GM19395 (cell line): ENCODE data around the gene SUSD6.

Experiments
- ATAC-seq: cut with Tn5 transposase; IDR thresholded peaks from one replicate; pipeline ENCODE4 v1.9.1; 2021; ENCODE audit warnings: mild to moderate bottlenecking, moderate library complexity; ENCODE audit not compliant: unreplicated experiment

The SUSD6 gene

DNA sequence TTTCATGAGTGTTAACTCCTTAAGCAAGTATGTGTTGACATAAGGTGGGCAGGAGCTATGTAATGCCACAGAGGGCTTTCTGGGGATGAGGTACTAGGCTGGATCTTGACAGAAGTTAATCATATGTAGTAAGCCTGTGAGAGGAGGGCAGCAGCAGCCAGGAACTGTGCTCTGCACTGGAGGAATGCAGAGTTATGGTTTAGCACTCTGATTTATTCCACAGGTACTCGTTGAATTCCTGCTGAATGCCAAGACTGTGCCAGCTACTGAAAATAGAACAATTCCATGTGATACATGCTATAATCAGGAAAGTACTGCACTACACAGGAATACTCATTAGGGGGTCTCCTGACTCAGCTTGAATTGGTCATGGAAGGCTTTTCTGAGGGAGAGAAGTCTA, 58.7 kb downstream of the SUSD6 start:
- ATAC-seq = no peak

DNA sequence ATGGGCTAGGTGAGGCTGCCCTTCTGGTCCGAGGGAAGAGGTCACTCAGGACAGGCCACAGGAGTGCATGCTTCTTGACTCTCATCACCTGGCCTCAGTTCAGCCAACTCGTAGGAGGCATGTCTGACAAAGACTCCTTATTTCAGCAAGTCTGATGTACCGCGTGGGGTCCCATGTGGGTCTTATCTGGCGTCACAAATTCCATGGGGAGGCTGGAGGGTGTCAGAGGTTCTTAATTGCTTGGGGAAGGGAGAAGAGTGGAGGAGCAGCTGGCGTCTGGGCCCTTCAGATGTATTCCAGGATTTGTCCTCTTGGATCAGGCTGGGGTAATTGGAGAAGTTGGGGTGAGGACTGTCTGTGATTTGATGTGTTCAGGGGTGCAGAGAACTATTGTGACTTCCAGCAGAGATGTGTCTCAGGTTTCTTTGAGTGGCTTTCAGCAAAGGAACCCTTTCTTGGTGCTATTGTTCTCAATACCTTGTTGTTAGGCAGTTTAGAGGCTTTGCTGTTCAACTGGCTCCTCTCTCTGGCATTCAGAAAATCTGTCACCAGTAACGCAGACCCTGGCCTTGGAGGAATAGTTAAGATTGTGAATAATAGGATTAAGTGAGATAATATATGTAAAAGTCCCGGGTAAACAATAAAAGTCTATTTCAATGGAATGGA, 60.1 kb downstream of the SUSD6 start:
- ATAC-seq = no peak

DNA sequence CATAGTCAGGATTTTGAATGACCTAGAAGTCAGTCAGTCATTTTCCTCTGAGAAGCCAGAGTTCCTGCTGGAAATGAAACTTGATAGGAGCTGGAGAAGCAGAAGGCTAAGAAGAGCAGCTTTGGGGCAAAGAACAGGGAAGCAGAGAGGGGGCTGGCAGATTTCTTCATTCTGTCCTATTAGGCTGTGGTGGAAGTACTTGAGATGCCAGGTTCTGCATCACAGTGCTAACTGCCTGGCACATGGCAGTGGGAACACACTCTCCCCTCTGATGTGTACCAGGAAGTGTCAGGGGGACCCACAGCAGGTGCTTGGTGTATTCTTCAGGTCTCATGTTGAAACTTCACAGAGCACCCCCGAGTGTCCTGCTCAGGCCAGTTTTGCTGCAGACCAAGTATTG, 61.0 kb downstream of the SUSD6 start:
- no peak for ATAC-seq

DNA sequence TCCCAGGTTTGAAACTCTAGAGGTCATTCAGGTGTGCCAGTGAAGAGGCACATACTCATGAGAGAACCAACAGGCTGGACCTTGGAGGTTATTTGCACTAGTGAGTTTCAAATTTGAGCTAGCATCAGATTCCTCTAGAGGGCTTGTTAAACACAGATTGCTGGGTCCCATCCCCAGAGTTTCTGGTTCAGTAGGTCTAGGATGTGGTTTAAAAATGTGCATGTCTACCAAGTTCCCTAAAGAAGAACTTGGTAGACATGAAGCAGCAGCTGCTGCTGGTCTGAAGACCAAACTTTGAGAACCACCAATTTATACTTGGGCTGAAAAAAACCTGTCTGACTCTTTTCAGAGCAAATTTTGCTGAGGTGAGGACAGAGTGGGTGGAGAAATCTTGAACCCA, 61.7 kb downstream of the SUSD6 start:
- ATAC-seq = peak; percentile 40

DNA sequence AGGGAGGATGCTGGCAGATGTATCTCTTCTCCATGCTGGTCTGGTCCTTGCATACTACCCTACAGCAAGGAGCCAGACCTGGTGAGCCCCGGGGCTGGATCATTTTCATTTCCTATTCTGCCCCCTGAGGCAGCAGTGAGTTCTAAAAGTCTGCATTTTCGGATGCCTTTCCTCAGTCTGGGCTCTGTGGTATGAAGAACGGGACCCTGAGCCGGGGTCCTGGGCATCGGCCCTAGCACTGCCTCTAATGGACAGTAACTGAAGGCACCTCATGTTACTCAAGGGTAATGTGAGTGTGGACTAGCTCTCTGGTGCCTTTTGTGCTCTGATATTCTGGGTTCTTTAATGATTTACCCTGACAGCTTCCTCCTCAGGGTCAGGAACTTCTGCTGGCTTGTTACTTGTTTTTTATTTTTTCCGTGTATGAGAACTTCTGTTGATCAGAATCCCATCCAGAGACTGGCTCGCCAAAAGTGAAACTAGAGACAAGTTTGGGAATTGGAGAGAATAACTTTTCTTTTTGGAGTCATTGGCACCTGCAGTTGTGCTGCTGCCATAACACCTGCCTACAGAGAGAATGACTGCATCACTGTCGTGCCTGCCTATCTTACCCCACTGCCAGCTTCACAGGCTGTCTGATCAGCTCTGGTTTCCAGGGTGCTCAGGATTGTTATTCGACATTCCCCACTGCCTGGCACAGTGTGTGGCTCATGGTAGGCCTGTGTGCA, 62.3 kb downstream of the SUSD6 start:
- ATAC-seq = peak; percentile 31

DNA sequence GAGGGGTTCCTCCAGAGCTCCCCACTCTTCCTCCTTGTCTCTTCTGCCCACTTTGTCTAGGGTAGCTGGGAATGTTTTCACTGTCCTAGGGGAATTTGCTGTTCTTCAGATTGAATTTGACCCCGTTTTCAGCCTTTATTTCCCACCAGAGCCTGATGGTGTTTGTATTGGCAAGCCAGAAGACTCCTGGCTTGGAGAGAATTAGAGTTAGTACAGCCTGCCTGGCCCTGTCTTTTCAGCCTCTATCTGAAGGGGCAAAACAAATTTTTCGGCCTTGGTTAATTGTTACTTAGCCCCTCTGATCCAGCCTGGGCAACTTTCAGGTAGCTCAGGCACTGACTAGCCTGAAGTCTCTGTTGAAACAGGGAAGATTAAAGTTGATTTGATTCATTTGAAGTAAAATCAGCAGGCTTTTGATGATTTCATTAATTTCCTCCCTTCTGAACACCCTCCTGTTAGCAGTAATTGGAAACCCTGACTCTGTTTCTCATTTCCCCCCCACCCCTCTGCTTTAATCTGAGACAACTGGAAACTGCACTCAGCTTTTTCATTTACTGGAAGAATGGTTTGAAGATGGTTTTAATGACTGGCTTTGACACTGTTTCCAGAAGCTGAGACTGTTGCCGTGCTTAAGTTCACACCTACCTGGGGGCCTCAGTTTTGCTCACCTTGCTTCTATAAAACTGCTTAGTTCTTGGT, 63.3 kb downstream of the SUSD6 start:
- ATAC-seq = no peak

DNA sequence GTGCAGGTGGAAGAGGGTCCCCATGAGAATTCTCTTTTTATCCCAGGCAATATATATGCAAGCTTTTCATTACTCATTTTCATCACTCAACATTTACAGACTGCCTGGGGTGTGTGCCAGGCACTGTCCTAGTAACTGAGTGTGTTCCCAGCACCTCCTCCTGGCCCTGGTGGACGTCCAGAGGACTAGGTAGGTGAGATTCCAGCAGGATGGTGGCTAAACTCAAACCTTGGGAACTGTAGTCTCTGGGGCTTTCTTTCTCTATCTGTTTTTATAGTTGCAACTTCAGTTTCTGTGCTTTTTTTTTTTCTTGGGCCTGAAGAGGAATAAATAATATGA, 63.8 kb downstream of the SUSD6 start:
- ATAC-seq = no peak

DNA sequence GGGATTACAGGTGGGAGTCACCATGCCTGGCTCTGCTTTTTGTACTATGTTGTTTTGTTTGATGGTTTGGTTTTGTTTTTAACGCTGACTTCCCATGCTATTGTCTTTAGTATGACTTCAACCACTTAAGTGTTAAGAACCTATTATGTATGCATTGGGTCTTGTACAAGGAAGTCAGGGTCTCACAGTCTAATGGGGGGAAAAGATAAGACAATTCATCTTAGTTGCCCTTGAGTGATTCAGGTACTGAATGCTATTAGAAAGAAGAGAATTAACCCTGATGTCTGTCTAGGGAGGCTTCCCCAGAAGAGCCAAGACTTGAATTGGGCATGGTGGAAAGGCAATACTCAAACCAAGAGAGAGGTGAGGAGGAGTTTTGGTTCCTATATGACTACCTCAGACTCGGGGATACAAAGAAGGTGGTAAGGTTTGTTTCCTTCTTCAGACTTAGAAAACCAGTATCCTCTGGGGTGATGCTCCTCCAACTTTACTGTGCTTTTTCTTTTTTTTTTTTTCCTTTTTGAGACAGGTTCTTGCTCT, 64.6 kb downstream of the SUSD6 start:
- ATAC-seq = peak; percentile 91

DNA sequence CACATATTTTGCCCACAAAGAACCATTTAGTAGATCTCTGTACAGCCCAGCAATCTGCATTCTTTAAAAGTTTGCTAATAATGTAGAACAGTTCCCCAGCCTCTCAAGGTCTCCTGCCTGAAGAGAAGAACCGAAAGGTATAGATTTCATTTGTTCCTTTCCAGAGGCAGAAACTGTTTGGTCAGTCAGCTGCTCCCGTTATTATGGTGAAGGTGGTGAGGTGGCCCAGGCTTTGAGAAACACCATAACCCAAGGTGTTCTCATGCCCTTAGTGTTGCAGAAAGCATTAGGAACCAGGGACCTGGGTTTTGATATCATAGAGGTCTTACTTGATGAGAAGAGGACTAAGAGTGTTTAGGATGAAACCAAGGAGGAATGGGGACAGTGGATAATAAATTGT, 65.3 kb downstream of the SUSD6 start:
- ATAC-seq = no peak

DNA sequence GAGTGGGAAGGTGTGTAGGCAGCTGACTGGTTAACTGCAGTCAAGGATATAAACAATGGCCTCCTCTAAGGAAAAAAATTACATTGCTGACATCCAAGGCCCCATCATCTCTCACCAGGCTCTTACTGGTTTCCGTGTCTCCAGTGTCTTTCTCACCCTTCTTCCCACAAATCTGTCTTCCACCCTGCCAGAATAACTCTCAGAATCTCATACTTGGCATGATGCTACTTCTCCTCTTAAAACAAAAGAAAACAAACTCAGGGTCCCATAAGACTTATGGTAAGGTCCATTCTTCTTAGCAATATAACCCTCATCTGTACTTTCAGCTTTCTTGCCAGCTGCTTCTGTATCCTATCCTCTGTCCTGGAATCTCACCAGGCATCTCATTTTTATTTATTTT, 68.9 kb downstream of the SUSD6 start:
- ATAC-seq = no peak

DNA sequence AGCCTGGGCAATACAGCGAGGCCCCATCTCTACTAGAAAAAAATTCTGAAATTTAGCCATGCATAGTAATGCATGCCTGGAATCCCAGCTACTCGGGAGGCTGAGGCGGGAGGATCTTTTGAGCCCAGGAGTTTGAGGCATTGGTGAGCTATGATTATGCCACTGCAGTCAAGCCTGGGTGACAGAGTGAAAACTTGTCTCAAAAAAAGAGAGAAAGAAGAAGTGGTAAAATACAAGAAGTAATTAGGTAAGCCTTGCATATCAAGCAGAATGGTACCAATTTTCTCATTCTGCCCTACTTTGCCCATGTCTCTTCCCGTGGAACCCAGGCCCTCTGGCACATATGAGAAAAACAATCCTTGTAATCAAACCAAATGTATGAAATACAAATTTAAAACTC, 70.7 kb downstream of the SUSD6 start:
- no peak for ATAC-seq

DNA sequence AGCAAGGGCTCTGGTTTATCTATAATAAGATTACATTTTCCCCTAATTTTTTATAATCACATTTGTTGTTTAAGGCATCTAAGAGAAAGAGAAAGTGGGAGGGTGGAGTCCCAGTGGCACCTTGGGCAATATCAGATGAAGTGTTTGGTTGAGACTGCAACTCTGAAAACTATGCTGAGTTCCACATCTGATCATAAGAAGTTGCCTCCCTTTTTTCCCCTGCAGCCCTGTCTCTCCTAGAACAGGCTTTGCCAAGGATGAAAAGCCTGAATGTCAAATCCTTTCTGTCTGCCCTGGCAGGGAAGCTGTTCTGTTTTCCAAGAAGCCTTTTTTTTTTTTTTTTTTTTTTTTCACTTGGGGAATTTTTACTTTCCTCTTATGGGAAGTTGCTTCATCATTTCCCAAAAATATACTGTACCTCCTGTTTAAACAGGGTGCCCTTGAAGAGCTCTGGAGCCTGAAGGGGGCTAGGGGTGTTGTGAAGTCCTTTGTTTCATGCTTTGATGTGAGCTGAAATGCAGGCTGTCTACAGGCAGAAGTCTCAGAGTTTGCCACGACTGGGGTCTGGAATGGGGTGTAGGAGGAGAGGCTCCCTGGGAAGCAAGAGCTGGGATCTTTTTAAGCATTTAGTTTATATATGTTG, 71.3 kb downstream of the SUSD6 start:
- ATAC-seq = no peak

DNA sequence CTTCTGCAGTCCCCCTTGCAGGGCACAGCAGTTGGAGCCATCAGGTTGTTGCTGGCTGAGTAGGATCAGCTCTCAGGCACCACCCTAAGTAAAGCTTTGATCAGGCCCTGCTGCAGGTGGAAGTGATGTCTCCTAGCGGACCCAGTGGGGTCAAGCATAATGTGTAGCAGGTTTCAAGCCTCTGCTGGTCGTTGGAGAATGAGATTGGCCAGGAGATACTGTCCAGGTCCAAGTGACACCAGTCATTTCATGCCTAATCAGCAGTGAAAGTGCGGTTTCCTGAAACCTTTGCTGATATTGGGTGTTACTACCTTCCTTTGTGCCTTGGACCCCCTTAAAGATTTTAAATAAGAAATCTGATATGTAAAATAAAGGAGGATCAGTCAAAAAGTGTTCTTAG, 72.6 kb downstream of the SUSD6 start:
- ATAC-seq = peak; percentile 70

DNA sequence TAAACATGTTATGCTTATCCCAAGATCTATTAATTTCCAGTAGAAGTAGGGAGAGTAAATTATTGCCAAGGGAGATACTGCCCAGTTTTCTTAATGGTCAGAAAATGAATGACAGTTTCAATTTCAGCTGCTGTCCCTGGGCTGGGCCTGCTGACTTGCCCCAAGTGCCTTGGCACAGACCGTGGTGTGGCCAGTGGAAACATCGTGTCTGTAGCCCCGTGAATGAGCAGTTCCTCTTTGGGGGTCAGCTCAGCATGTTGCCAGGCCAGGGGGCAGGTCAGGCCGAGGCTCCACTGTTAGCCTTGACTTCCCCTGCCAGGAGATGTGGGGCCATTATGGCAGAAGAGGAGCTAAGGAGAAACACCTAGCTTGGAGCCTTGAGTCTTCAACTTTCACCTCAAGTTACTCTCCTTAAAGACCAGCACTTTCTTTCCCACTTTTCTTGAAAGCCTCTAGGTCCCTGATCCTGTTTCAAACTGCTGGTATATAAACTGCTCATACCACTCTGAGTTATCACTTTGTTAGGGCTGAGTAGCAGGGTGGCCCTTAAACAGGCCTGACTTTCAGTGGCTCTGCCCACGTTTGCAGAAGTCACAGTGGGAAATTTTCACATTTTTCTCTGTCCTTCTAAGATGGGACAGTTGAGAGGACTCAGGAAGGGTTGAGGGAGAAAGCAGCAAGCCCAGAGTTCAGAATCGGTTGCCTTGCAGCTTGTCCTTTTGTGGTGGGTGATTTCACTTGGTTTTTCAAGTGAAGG, 73.2 kb downstream of the SUSD6 start:
- ATAC-seq = no peak

DNA sequence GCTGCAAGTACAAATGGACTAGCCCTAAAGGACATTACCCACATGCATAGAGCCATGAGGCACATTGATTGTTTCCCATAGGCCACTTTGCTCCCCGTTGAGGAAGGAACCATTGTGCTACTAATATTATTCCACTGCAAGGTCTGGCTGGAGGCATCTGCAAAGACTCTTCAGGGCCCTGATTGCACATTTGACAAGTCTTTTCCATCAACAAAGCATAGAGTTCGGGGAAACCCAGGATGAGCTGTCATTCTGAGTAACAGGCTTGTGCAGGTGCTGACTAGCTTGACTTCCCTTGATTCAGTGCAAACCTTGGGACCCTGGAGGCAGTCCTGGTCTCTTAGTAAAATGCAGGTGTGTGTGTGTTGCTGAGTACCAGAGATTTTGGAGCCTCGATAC, 73.8 kb downstream of the SUSD6 start:
- no peak for ATAC-seq

DNA sequence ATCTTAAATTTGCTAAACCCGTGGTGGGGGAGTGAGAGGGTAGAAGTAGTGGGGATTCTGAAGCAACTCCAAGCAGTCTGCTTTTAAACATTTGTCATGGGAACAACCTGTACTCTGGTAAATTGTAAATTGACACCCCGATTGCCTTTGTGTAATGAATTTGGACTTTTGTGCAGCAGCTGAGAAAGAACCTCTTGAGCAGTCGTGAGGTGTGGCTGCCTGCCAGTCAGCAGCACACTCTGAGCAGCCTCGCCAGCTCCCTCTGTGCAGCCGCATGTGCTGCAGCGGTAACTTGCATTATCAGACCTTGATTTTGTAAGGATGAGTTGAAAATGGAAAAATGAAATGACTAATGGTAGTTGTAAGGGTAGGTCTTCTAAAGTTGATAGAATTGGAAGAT, 74.3 kb downstream of the SUSD6 start:
- no peak for ATAC-seq

DNA sequence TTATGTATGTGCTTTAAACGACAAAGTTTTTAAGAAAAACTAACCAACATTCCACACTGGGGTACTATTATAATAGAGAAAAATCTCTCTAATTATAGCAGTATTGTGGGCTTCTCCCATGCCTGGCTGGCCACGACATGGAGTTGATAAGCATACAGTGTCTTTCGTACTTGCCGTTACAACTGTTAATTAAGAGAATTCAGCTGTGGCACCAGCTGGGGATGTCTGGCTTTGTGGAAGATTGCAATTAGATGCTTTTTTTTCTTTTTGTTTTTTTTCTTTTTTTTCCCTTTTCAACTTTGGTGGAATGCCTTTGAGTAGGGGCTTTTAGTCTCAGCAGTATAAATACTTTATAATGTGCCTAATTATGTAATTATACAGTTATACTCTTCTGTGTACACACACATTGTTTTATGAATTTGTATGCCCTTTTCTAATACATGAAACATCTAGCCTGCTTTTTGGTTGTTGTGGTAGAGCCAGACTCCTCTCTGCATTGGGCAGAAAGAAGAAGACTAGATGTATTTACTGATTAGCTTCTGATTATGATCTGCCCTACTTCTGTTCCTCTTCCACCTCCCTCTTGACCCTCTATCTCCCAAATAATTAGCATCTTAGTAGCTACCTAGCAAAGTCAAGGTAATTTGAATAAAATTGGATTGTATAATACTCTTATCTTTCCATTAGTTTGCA, 76.4 kb downstream of the SUSD6 start:
- no peak for ATAC-seq

DNA sequence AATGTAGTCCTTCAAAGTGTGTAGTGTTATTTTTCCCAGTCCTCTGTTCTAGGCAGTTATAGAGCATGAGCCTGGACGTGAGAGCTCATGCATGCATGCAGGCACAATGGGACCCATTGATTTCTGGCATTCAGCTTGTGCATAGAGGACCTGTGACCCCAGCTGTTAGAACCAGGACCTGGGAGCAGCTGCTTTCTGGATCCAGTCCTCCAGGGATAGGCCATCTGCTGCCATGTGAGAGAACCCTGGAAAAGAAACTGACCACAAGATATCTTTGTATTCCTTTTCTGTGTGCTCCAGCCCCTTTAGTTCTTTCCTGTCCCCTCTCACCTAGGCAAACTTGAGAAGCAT, 76.9 kb downstream of the SUSD6 start:
- ATAC-seq = no peak

DNA sequence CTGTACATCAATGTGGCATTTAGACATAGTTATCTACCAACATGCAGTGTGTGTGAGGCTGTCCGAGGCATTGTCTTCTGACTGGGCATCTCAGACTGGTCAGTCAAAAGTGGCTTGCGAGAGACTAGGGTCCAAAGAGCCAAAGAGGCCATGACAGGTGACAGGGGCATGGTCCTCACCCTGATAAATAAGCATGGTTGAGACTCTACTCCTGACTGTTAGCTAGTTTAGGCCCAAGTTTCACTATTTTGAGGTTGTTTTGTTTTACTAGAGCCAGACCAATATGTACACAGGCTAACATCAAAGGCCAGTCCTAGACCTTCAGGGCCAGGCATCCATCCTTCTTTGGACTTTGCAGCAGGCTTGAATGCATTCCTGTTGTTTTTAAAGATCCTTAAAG, 78.6 kb downstream of the SUSD6 start:
- no peak for ATAC-seq

DNA sequence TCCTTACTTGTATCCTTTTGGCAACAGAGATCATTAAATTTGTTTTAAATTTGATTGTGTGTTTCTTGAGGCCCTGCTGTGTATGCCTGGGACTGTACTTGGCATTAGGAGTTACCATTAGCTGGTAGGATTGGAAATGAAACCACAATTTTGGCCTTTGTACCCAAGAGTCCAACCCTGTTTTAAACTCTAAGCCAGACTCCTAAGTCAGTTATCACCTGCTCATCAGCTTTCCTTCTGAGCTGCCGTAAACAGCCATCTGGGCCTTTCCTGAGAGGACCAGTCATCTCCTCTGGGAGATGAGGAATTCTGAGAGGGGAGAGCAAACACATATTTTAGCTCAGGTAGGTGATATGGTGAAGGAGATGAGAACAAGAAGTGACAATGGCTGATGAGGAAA, 81.2 kb downstream of the SUSD6 start:
- no peak for ATAC-seq
